Natural killer cell (primary cell): ENCODE data around the gene ATP8B3. TPM values are rescaled to one million over a fixed set of nuclear protein-coding genes. Genes with fewer than 3 reads are reported as not detected.

Experiments used
- ATAC-seq, 3 donors: fragments of 150-1000 bp in 2 of 3; fragments of 200-7000 bp in 1 of 3; cut with Tn5 transposase; 1 replicate in 1 of 3; 2 replicates in 2 of 3; pipeline ENCODE4 v1.10.0; 2021; ENCODE audit warnings: mild to moderate bottlenecking in 2 of 3, moderate library complexity in 2 of 3
- DNase-seq, 2 donors: peaks; one replicate each; pipeline versions ENCODE4 v3.0.0 to v3.0.0-alpha.2; 2013 to 2021; ENCODE audit warnings: mixed read lengths in 1 of 2
- H3K27ac ChIP-seq: one replicate; pipeline ENCODE4 v1.5.1; 2013; ENCODE audit warnings: mild to moderate bottlenecking, low read length
- H3K27me3 ChIP-seq: one replicate; pipeline ENCODE4 v1.6.1; 2013; ENCODE audit warnings: low read length; ENCODE audit not compliant: control insufficient read depth, insufficient read depth
- H3K36me3 ChIP-seq: one replicate; pipeline ENCODE4 v1.6.1; 2013; ENCODE audit warnings: low read length; ENCODE audit not compliant: control insufficient read depth, insufficient read depth
- H3K4me1 ChIP-seq: one replicate; pipeline ENCODE4 v1.6.1; 2013; ENCODE audit warnings: low read length; ENCODE audit not compliant: control insufficient read depth, insufficient read depth
- H3K4me3 ChIP-seq: one replicate; pipeline ENCODE4 v1.5.1; 2013; ENCODE audit warnings: low read length
- H3K9me3 ChIP-seq: one replicate; pipeline ENCODE4 v1.6.1; 2013; ENCODE audit warnings: low read length; ENCODE audit not compliant: control insufficient read depth, insufficient read depth
- H3K27ac Mint-ChIP-seq, 2 donors: one replicate each; pipeline ENCODE4 v1.8.0; 2022; ENCODE audit warnings: mild to moderate bottlenecking in 2 of 2, mixed read lengths in 2 of 2, moderate library complexity in 1 of 2
- H3K27me3 Mint-ChIP-seq, 2 donors: one replicate each; pipeline ENCODE4 v1.8.0; 2022; ENCODE audit warnings: low read depth in 2 of 2, mixed read lengths in 2 of 2
- H3K36me3 Mint-ChIP-seq: one replicate; pipeline ENCODE4 v1.8.0; 2022; ENCODE audit warnings: mixed read lengths
- H3K4me1 Mint-ChIP-seq, 2 donors: one replicate each; pipeline ENCODE4 v1.8.0; 2022; ENCODE audit warnings: mixed read lengths in 2 of 2
- H3K4me3 Mint-ChIP-seq: one replicate; pipeline ENCODE4 v1.8.0; 2022; ENCODE audit warnings: mild to moderate bottlenecking, moderate library complexity, mixed read lengths
- H3K9me3 Mint-ChIP-seq, 2 donors: one replicate each; pipeline ENCODE4 v1.8.0; 2022; ENCODE audit warnings: mixed read lengths in 2 of 2
- WGBS: methylation state at CpG from one replicate; pipeline ENCODE4 v1.1.7; 2013; ENCODE audit warnings: missing lambda C conversion rate; ENCODE audit not compliant: insufficient coverage; 5-methylcytosine and 5-hydroxymethylcytosine counted together
- intact Hi-C: fragments of 100-400 bp; cut with micrococcal nuclease; formaldehyde crosslinking; loops from one replicate; pipeline ENCODE4 v1.14.2; 2022
- total RNA-seq, 4 donors: library from RNA; stranded (reverse); fragments of 120-200 nt in 1 of 4; gene quantifications; one replicate each; pipeline versions ENCODE4 v1.2.3 to v1.2.4, GENCODE V29; 2013 to 2022
- TF ChIP-seq, protein P1 (sequence below): fragments of 200-600 bp; IDR thresholded peaks from one replicate; pipeline ENCODE4 v1.8.0; 2022; ENCODE audit warnings: antibody characterized with exemption

The ATP8B3 gene
- total RNA-seq, 3 donors from 2014 or later (not counting 1 experiment from before 2014, with no cell fraction given): 5.3 to 11.5 (median 11.2) TPM

DNA sequence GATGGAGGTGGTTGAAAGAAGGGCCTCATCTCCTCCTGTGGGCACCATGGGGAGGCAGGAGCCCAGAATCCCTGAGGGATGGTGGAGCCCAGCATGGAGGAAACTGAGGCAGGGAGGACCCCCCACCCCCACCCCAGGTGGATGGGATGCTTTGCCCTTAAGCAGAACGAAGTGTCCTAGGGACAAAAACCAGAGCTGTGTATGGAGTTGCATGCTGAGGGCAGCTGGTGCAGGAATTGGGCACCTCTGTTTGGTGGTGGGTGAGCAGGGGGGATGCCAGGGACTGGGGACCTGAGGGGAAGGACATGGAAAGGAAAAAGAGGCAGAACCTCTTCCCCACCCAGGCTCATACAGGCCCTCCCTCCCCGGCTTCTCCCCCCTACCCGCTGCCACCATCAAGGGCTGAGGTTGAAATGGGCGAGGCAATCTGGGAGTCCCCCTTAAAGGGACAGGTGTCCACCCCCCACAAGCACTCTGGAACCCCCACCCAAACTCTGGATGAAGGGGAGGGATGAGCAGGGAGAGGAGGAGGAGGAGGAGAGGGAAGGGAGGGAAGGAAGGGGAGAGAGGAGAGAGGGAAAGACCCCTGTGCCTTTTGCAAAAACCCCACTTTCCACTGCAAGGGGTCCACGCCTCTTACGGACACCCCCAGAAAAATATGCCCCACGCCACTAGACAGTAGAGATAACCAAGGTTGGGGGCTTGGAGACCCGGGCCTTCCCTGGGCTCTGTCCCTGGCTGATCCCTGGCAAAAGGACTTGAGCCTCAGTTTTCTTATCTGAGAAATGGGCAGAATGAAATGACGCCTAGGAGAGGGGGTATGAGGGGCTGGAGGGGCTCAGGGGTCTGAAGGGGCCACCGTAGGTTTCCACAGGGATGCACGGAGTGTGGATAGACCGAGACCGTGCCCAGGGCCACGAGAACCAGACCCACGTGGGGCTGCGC is 52.8 kb downstream of the ATP8B3 start:
- Histone ChIP-seq H3K27ac (no peak overlapping the region), H3K4me3 (no peak overlapping the region), H3K9me3 (no peaks in the 10 kb centered on the region), H3K27me3 (peaks cover 63% of the 10 kb centered on the region), H3K36me3 (no peaks in the 10 kb centered on the region), H3K4me1 (peaks cover 3% of the 10 kb centered on the region)
- H3K27me3 Mint-ChIP-seq: peaks cover 22 to 52% of the 10 kb centered on the region in 2 donors
- no peak for ATAC-seq
- intact Hi-C loops: no loop called here
- no peaks in the 10 kb centered on the region for H3K9me3 Mint-ChIP-seq
- 25% methylated on average over 13 of the region's 16 CpGs for WGBS
- no peak overlapping the region for H3K27ac Mint-ChIP-seq
- TF ChIP-seq, protein P1, sequence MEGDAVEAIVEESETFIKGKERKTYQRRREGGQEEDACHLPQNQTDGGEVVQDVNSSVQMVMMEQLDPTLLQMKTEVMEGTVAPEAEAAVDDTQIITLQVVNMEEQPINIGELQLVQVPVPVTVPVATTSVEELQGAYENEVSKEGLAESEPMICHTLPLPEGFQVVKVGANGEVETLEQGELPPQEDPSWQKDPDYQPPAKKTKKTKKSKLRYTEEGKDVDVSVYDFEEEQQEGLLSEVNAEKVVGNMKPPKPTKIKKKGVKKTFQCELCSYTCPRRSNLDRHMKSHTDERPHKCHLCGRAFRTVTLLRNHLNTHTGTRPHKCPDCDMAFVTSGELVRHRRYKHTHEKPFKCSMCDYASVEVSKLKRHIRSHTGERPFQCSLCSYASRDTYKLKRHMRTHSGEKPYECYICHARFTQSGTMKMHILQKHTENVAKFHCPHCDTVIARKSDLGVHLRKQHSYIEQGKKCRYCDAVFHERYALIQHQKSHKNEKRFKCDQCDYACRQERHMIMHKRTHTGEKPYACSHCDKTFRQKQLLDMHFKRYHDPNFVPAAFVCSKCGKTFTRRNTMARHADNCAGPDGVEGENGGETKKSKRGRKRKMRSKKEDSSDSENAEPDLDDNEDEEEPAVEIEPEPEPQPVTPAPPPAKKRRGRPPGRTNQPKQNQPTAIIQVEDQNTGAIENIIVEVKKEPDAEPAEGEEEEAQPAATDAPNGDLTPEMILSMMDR: no peak
- no peak overlapping the region for H3K4me3 Mint-ChIP-seq
- no peaks in the 10 kb centered on the region for H3K36me3 Mint-ChIP-seq
- no peak for DNase-seq
- peaks cover 0 to 13% of the 10 kb centered on the region in 2 donors for H3K4me1 Mint-ChIP-seq

DNA sequence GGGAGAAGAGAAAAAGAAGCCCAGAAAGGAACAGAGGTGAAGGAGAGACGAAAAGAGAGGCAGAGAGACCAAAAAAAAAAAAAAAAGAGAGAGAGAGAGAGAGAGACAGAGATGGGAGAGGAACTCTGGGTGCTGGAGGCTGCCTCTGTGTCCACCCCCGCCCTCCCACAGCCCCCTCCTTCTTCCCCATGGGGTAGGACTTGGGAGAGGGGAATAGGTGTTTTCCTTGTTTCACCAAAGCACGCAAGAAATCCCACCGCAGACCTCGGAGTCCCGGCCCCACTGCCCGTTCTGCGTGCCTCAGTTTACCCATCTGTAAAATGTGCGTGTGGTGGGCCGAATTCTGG is 53.9 kb downstream of the ATP8B3 start:
- ATAC-seq (no peak), DNase-seq (no peak)
- intact Hi-C loops: no loop called here
- TF ChIP-seq, protein P1: no peak
- no peak overlapping the region for H3K4me3 ChIP-seq
- Mint-ChIP-seq H3K4me1 (peaks cover 0 to 13% of the 10 kb centered on the region in 2 donors), H3K27me3 (peaks cover 22 to 46% of the 10 kb centered on the region in 2 donors), H3K4me3 (no peak overlapping the region), H3K36me3 (no peaks in the 10 kb centered on the region), H3K9me3 (no peaks in the 10 kb centered on the region), H3K27ac (no peak overlapping the region)
- no peaks in the 10 kb centered on the region for H3K36me3 ChIP-seq
- peaks cover 58% of the 10 kb centered on the region for H3K27me3 ChIP-seq
- no peaks in the 10 kb centered on the region for H3K9me3 ChIP-seq
- WGBS: 14% methylated on average over 9 of the region's 10 CpGs
- peaks cover 3% of the 10 kb centered on the region for H3K4me1 ChIP-seq
- H3K27ac ChIP-seq: no peak overlapping the region

DNA sequence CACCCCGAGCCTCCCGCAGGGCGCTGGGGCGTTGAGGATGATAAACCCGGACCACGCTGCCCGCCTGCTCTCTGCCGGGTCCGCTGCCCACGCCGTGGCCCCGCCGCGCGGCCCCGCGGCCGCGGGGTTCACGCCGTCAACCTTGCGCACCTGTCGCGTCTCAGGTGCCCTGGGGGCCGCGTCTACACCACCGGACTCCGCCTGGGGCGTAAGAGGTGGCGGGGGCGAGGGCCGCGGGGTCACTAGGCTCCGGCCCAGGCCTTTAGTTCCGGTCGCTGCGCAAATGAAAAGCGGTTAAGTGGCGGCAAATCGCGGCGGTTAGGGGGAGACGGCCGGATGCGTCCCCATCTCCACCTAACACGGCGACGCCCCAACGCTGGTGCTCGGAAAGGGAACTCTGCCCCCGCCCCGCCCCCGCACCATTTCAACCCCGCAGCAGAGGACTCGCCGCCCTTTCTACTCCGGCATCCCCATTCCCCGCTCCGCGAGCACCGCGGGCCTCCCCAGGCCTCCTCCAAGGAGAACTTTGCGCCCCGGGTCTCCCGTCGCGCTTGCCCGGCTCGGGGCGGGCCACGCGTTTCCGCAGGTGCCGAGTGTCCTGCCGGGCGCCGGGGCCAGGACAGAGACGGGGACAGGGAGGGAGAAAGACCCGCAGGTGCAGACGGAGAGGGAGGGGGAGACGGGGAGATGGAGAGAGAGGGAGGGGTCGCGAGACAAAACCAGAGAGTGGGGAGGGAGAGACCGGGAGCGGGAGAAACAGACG is 54.4 kb downstream of the ATP8B3 start:
- no peak overlapping the region for H3K27ac Mint-ChIP-seq
- Histone ChIP-seq H3K27ac (no peak overlapping the region), H3K36me3 (no peaks in the 10 kb centered on the region), H3K4me3 (no peak overlapping the region), H3K9me3 (no peaks in the 10 kb centered on the region), H3K4me1 (peaks cover 5% of the 10 kb centered on the region), H3K27me3 (peaks cover 58% of the 10 kb centered on the region)
- WGBS: 2% methylated on average over 86 of the region's 86 CpGs
- no peak for ATAC-seq
- TF ChIP-seq, protein P1: no peak
- H3K9me3 Mint-ChIP-seq: no peaks in the 10 kb centered on the region
- H3K4me1 Mint-ChIP-seq: peaks cover 0 to 18% of the 10 kb centered on the region in 2 donors
- DNase-seq: no peak
- no peak overlapping the region for H3K4me3 Mint-ChIP-seq
- H3K27me3 Mint-ChIP-seq: peaks cover 22 to 48% of the 10 kb centered on the region in 2 donors
- no peaks in the 10 kb centered on the region for H3K36me3 Mint-ChIP-seq
- intact Hi-C loops: no loop called here
